Testis (tissue), 3 donors: Measurements from ENCODE around the gene RBM20. TPM values are rescaled to one million over a fixed set of nuclear protein-coding genes. Genes with fewer than 3 reads are reported as not detected.

Source experiments
- DNase-seq: peaks from one replicate; pipeline ENCODE4 v3.0.0-alpha.2; 2019
- H3K27ac ChIP-seq, 2 donors: fragments of 200-600 bp; sonication (generic); one replicate each; pipeline ENCODE4 v1.5.1; 2019
- H3K27me3 ChIP-seq: fragments of 200-600 bp; sonication (generic); one replicate; pipeline ENCODE4 v1.5.1; 2019
- H3K36me3 ChIP-seq: fragments of 200-600 bp; sonication (generic); one replicate; pipeline ENCODE4 v1.5.1; 2017; ENCODE audit warnings: low read depth; ENCODE audit errors: missing control alignments
- H3K4me1 ChIP-seq: fragments of 200-600 bp; sonication (generic); one replicate; pipeline ENCODE4 v1.5.1; 2019
- H3K4me3 ChIP-seq, 2 donors: fragments of 200-600 bp; sonication (generic); one replicate each; pipeline ENCODE4 v1.5.1; 2017 to 2019
- H3K9me3 ChIP-seq: fragments of 200-600 bp; sonication (generic); one replicate; pipeline ENCODE4 v1.5.1; 2017
- CTCF ChIP-seq, 3 experiments: fragments of 450-650 bp in 2 of 3; fragments of 200-600 bp in 1 of 3; sonication (generic) in 1 of 3; IDR thresholded peaks; one replicate each; pipeline ENCODE4 v1.5.1; 2016 to 2019; ENCODE audit warnings: antibody characterized with exemption in 3 of 3, mild to moderate bottlenecking in 2 of 3, moderate library complexity in 1 of 3
- POLR2A ChIP-seq: fragments of 450-650 bp; IDR thresholded peaks from one replicate; pipeline ENCODE4 v1.6.1; 2017; ENCODE audit warnings: antibody characterized with exemption, mild to moderate bottlenecking, moderate library complexity
- WGBS, 2 donors: methylation state at CpG; one replicate each; pipeline ENCODE4 v1.1.5; 2018; 5-methylcytosine and 5-hydroxymethylcytosine counted together
- intact Hi-C: fragments of 100-400 bp; cut with DNase I; formaldehyde crosslinking; loops from one replicate; pipeline ENCODE4 v1.15.1; 2023; ENCODE audit warnings: low total_unique reads
- polyA plus RNA-seq: library from polyadenylated mRNA; stranded (reverse); fragments of 350-450 nt; fragmentation: Illumina TruSeq; extraction: RNeasy Lipid Tissue Mini Kit (QIAGEN cat#74804); gene quantifications from one replicate; pipeline ENCODE4 v1.2.3, GENCODE V29; 2014; ENCODE audit warnings: low read depth, low replicate concordance; ENCODE audit not compliant: insufficient read depth
- total RNA-seq, 2 donors: library from RNA; depleted of rRNA; stranded (reverse); fragments of >200 nt; gene quantifications; one replicate each; pipeline ENCODE4 v1.2.3, GENCODE V29; 2016

RBM20 gene
- total and polyA plus RNA-seq, 3 donors from 2014 or later = 1.7 to 5.3 (median 3.1) TPM

- TF ChIP-seq CTCF (IDR thresholded peaks at IDR 0.05) (peak; percentile 67 to 73 (median 72)), POLR2A (no peak)
- DNase-seq = peak; percentile 77
- WGBS, 2 donors = 18 to 29% methylated on average over 3 to 4 of the region's 4 CpGs
- H3K4me3 ChIP-seq = no peak overlapping the region
- H3K36me3 ChIP-seq = no peaks in the 10 kb centered on the region
- H3K27me3 ChIP-seq = no peaks in the 10 kb centered on the region
- H3K27ac ChIP-seq = no peak overlapping the region
- H3K9me3 ChIP-seq = no peaks in the 10 kb centered on the region
- peaks cover 9% of the 10 kb centered on the region for H3K4me1 ChIP-seq
- intact Hi-C loops = no loop called here
Measured at GRCh38 chr10:110746254-110746826, 102.2 kb downstream of the RBM20 start.

GRCh38 chr10:110746969-110747608 lies 103.0 kb downstream of the RBM20 start:
- Histone ChIP-seq H3K27ac (no peak overlapping the region), H3K36me3 (no peaks in the 10 kb centered on the region), H3K27me3 (no peaks in the 10 kb centered on the region), H3K4me3 (no peak overlapping the region), H3K4me1 (peaks cover 5% of the 10 kb centered on the region), H3K9me3 (no peaks in the 10 kb centered on the region)
- no peak for TF ChIP-seq CTCF (IDR thresholded peaks at IDR 0.05)
- no peak for TF ChIP-seq POLR2A
- WGBS, 2 donors = 26 to 30% methylated on average over 1 of the region's 1 CpG
- intact Hi-C loops = no loop called here
- DNase-seq = no peak

- no peak for TF ChIP-seq POLR2A
Measured at GRCh38 chr10:110747609-110748464, 103.7 kb downstream of the RBM20 start.

GRCh38 chr10:110748970-110749369 lies 104.8 kb downstream of the RBM20 start:
- H3K27ac ChIP-seq = no peak overlapping the region
- H3K4me3 ChIP-seq = no peak overlapping the region
- no peak for DNase-seq
- H3K36me3 ChIP-seq = no peaks in the 10 kb centered on the region
- H3K9me3 ChIP-seq = no peaks in the 10 kb centered on the region
- intact Hi-C loops = no loop called here
- 68 to 74% methylated on average over 3 of the region's 3 CpGs for WGBS, 2 donors
- peaks cover 3% of the 10 kb centered on the region for H3K4me1 ChIP-seq
- TF ChIP-seq POLR2A = no peak
- H3K27me3 ChIP-seq = no peaks in the 10 kb centered on the region

More at GRCh38 chr10:110747609-110748464, 103.7 kb downstream of the RBM20 start:
- no peaks in the 10 kb centered on the region for H3K36me3 ChIP-seq
- H3K9me3 ChIP-seq = no peaks in the 10 kb centered on the region
- intact Hi-C loops = no loop called here
- H3K27me3 ChIP-seq = no peaks in the 10 kb centered on the region
- WGBS, 2 donors = 81 to 83% methylated on average over 2 of the region's 2 CpGs
- peaks cover 3% of the 10 kb centered on the region for H3K4me1 ChIP-seq
- no peak for DNase-seq
- H3K27ac ChIP-seq = peak overlapping the region in 1 of 2 donors; percentile 8
- H3K4me3 ChIP-seq = no peak overlapping the region

GRCh38 chr10:110750931-110751330 lies 106.8 kb downstream of the RBM20 start:
- 92 to 96% methylated on average over 2 of the region's 2 CpGs for WGBS, 2 donors
- Histone ChIP-seq H3K9me3 (no peaks in the 10 kb centered on the region), H3K4me3 (no peak overlapping the region), H3K27ac (no peak overlapping the region), H3K4me1 (peaks cover 3% of the 10 kb centered on the region), H3K27me3 (no peaks in the 10 kb centered on the region), H3K36me3 (no peaks in the 10 kb centered on the region)
- DNase-seq = no peak
- intact Hi-C loops = no loop called here
- TF ChIP-seq POLR2A (no peak), CTCF (IDR thresholded peaks at IDR 0.05) (no peak)
